ENCODE measurements around the gene ZBED5. TPM values are rescaled to one million over a fixed set of nuclear protein-coding genes. Genes with fewer than 3 reads are reported as not detected.

Gene ZBED5
- total and polyA plus RNA-seq, 9 of the 15 experiments (the other 6 are each of a cell fraction or from before 2014, with no cell fraction given): 12.4 to 70.7 (median 26.8) TPM

DNA sequence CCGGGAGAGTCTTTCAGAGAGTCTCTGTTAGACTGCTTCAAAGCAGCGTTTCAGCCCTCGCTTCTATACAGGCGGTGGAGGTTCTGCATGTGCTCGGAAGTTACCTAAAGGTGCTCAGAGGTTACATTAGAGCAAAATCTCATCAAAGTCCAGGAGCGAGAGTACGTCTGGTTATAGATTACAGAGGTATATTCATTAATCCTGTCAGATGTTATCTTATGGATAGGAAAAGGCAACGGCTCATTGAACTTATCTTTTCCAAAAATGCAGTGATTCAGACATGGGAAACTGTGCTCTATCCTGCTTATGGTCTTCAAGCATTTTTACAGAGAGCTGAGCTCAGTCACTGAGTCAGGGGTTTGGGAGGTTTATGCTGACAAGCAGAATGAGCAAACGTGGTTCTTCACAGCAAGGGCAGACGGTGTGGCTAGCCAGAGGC, 9.1 kb upstream of the ZBED5 start (continued):
- TF ChIP-seq, protein P1, sequence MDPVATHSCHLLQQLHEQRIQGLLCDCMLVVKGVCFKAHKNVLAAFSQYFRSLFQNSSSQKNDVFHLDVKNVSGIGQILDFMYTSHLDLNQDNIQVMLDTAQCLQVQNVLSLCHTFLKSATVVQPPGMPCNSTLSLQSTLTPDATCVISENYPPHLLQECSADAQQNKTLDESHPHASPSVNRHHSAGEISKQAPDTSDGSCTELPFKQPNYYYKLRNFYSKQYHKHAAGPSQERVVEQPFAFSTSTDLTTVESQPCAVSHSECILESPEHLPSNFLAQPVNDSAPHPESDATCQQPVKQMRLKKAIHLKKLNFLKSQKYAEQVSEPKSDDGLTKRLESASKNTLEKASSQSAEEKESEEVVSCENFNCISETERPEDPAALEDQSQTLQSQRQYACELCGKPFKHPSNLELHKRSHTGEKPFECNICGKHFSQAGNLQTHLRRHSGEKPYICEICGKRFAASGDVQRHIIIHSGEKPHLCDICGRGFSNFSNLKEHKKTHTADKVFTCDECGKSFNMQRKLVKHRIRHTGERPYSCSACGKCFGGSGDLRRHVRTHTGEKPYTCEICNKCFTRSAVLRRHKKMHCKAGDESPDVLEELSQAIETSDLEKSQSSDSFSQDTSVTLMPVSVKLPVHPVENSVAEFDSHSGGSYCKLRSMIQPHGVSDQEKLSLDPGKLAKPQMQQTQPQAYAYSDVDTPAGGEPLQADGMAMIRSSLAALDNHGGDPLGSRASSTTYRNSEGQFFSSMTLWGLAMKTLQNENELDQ (CRISPR knock-in tag; IDR thresholded peaks at IDR 0.05; ENCODE audit: borderline replicate concordance): no peak
- TF ChIP-seq ARID1B (IDR thresholded peaks at IDR 0.05) (peak; percentile 30; the same call in 1 of the 2 replicates), BRF1 (IDR thresholded peaks at IDR 0.05; ENCODE audit: borderline replicate concordance, extremely low read depth, insufficient read length) (no peak), MEIS2 (IDR thresholded peaks at IDR 0.05; ENCODE audit: partially characterized antibody) (peak; percentile 57)
- TF ChIP-seq, protein P2, sequence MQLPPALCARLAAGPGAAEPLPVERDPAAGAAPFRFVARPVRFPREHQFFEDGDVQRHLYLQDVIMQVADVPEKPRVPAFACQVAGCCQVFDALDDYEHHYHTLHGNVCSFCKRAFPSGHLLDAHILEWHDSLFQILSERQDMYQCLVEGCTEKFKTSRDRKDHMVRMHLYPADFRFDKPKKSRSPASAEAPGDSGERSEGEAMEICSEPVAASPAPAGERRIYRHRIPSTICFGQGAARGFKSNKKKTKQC (CRISPR knock-in tag; IDR thresholded peaks at IDR 0.05): no peak

DNA sequence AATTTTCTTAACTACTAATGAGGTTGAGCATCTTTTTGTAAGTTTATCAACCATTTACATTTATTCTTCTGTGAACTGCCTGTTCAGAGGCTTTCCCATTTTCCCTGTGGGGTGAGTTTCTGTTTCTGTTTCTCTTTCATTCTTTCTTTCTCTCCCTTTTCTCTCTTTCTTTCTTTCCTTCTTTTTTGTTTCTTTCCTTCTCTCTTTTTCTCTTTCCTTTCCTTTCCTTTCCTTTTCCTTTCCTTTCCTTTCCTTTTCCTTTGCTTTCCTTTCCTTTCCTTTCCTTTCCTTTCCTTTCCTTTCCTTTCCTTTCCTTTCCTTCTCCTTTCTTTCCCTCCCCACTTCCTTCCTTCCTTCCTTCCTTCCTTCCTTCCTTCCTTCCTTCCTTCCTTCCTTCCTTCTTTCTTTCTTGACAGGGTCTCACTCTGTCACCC, 8.0 kb upstream of the ZBED5 start:
- ChIA-PET CTCF (ENCODE audit: low intra/inter-chr PET ratio) (no interaction called here), POLR2A (interaction anchor here (1.8 kb wide), 1 partner anchor 7 kb away, joined by 5 read pairs; the partner anchor contains the start of gene ZBED5)
- ATAC-seq (no peak), FAIRE-seq (no peak), DNase-seq (ENCODE audit: extremely low read depth in 1 of 4, low spot score in 3 of 4) (no peak)
- Histone ChIP-seq H3K4me3 (no peak overlapping the region), H3K9ac (ENCODE audit: insufficient read depth in 1 of 2, low read depth in 2 of 2, low read length in 2 of 2) (no peak overlapping the region), H3K9me3 (replicated peaks; ENCODE audit: control insufficient read depth, insufficient read depth, low read depth, low read length) (no peaks in the 10 kb centered on the region), H3K36me3 (ENCODE audit: control insufficient read depth, insufficient read depth, low read length) (no peaks in the 10 kb centered on the region), H3K27me3 (ENCODE audit: control insufficient read depth in 2 of 2, insufficient read depth in 2 of 2, low read length in 2 of 2) (no peaks in the 10 kb centered on the region), H3K79me2 (ENCODE audit: control insufficient read depth, insufficient read depth, low read length) (no peaks in the 10 kb centered on the region), H2AFZ (ENCODE audit: low read depth, low read length) (no peak overlapping the region), H4K20me1 (replicated peaks; ENCODE audit: control insufficient read depth, insufficient read depth, low read length) (no peaks in the 10 kb centered on the region), H3K4me1 (replicated peaks in 1 of 2; ENCODE audit: control insufficient read depth in 2 of 2, insufficient read depth in 2 of 2, low read length in 2 of 2) (no peaks in the 10 kb centered on the region), H3K4me2 (ENCODE audit: insufficient read depth, low read length) (no peak overlapping the region), H3K9me1 (ENCODE audit: control insufficient read depth, insufficient read depth, low read length) (no peaks in the 10 kb centered on the region), H3K27ac (ENCODE audit: extremely low read depth, low read depth, low read length) (no peak overlapping the region)
- no TSS peak for BruUV-seq (replicated peaks)
- intact Hi-C loops (cut with micrococcal nuclease) (no loop called here), in situ Hi-C loops (cut with MboI) (no loop called here)
- TF ChIP-seq KLF13 (tag; IDR thresholded peaks at IDR 0.05; ENCODE audit: borderline replicate concordance, low read depth) (no peak), JUN (IDR thresholded peaks at IDR 0.05; ENCODE audit: borderline replicate concordance, low read depth, low read length) (no peak), JUN (CRISPR knock-in tag; IDR thresholded peaks at IDR 0.05; ENCODE audit: borderline replicate concordance) (no peak), HOXB6 (CRISPR knock-in tag; IDR thresholded peaks at IDR 0.05; ENCODE audit: borderline replicate concordance) (no peak), ZNF354B (CRISPR knock-in tag; IDR thresholded peaks at IDR 0.05) (peak; percentile 96), FOS (IDR thresholded peaks at IDR 0.05; ENCODE audit: extremely low read depth, insufficient read length) (no peak), RFX5 (IDR thresholded peaks at IDR 0.05; ENCODE audit: low read depth, low read length) (no peak), ELF2 (CRISPR knock-in tag; IDR thresholded peaks at IDR 0.05) (no peak), ZNF408 (CRISPR knock-in tag; IDR thresholded peaks at IDR 0.05; ENCODE audit: low read depth) (no peak), NONO (IDR thresholded peaks at IDR 0.05; ENCODE audit: low read depth in 2 of 2, low read length in 1 of 2) (no peak), ZNF778 (CRISPR knock-in tag; IDR thresholded peaks at IDR 0.05) (no peak), KLF6 (CRISPR knock-in tag; IDR thresholded peaks at IDR 0.05; ENCODE audit: borderline replicate concordance) (no peak), ZNF324 (CRISPR knock-in tag; IDR thresholded peaks at IDR 0.05) (no peak)
- TF ChIP-seq, protein P3, sequence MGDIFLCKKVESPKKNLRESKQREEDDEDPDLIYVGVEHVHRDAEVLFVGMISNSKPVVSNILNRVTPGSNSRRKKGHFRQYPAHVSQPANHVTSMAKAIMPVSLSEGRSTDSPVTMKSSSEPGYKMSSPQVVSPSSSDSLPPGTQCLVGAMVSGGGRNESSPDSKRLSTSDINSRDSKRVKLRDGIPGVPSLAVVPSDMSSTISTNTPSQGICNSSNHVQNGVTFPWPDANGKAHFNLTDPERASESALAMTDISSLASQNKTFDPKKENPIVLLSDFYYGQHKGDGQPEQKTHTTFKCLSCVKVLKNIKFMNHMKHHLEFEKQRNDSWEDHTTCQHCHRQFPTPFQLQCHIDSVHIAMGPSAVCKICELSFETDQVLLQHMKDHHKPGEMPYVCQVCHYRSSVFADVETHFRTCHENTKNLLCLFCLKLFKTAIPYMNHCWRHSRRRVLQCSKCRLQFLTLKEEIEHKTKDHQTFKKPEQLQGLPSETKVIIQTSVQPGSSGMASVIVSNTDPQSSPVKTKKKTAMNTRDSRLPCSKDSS (IDR thresholded peaks at IDR 0.05; ENCODE audit: low read depth, partially characterized antibody): peak; percentile 58
